ENCODE results near the gene DOCK9. TPM values are rescaled to one million over a fixed set of nuclear protein-coding genes. Genes with fewer than 3 reads are reported as not detected.

The DOCK9 gene
- total RNA-seq, 1 experiment from 2014 or later: 4.5 TPM

DNA sequence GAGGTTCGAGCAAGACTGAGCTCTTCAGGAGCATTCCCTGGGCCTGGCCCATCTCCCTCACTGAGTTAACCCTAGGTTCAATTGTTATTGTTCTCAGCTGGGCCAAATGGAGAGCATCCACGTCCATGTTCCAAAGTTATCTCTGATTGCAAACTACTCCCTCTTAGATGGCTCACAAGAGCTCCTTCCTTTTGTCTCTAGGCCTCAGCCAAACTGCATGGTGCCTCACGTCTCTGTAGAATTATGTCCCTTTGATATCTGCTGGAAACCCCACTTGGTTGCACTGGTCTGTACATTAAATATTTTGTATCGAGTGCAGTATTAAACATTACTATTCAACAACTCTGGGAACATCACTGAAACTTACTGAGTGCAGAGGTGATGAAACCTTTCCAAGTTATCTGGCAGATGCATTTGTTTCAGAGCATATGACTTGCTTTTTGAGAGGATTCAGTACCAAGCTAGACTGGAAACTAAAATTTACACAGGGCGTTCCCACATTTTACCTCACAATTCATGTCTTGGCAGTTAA is 38.1 kb downstream of the DOCK9 start:
- DNase-seq (ENCODE audit: low spot score): no peak
- intact Hi-C loops (cut with micrococcal nuclease; ENCODE audit: unreplicated experiment): no loop called here
- POLR2A ChIA-PET (ENCODE audit: low non-redundant PET): no interaction called here
- H3K27ac ChIP-seq (ENCODE audit: low read depth, low read length, poor library complexity, severe bottlenecking): no peak overlapping the region
- no peaks in the 10 kb centered on the region for H3K4me1 ChIP-seq (ENCODE audit: insufficient read depth, low read length, poor library complexity, severe bottlenecking)
- CTCF ChIA-PET: no interaction called here
- no peaks in the 10 kb centered on the region for H3K27me3 ChIP-seq (replicated peaks; ENCODE audit: insufficient read depth, low read depth, low read length, poor library complexity)
- no peaks in the 10 kb centered on the region for H3K36me3 ChIP-seq (ENCODE audit: insufficient read depth, low read length, poor library complexity, severe bottlenecking)
- no peak overlapping the region for H3K4me3 ChIP-seq (ENCODE audit: low read depth, low read length, poor library complexity, severe bottlenecking)
- no peaks in the 10 kb centered on the region for H3K9me3 ChIP-seq (ENCODE audit: low read depth, low read length, poor library complexity, severe bottlenecking)
- no TSS peak for BruUV-seq (replicated peaks)
- TF ChIP-seq EZH2 (IDR thresholded peaks at IDR 0.05; ENCODE audit: borderline replicate concordance, low read depth, low read length, poor library complexity, severe bottlenecking) (no peak), CTCF (conservative IDR thresholded peaks at IDR 0.05; ENCODE audit: low read depth, low read length) (no peak)

GRCh38 chr13:98938801-98939200 is 39.1 kb downstream of the DOCK9 start:
- H3K36me3 ChIP-seq (ENCODE audit: insufficient read depth, low read length, poor library complexity, severe bottlenecking): no peaks in the 10 kb centered on the region
- no peak overlapping the region for H3K27ac ChIP-seq (ENCODE audit: low read depth, low read length, poor library complexity, severe bottlenecking)
- no peaks in the 10 kb centered on the region for H3K9me3 ChIP-seq (ENCODE audit: low read depth, low read length, poor library complexity, severe bottlenecking)
- no peak for TF ChIP-seq CTCF (conservative IDR thresholded peaks at IDR 0.05; ENCODE audit: low read depth, low read length)
- TF ChIP-seq EZH2 (IDR thresholded peaks at IDR 0.05; ENCODE audit: borderline replicate concordance, low read depth, low read length, poor library complexity, severe bottlenecking): no peak
- DNase-seq (ENCODE audit: low spot score): no peak
- POLR2A ChIA-PET (ENCODE audit: low non-redundant PET): no interaction called here
- H3K4me1 ChIP-seq (ENCODE audit: insufficient read depth, low read length, poor library complexity, severe bottlenecking): no peaks in the 10 kb centered on the region
- no peaks in the 10 kb centered on the region for H3K27me3 ChIP-seq (replicated peaks; ENCODE audit: insufficient read depth, low read depth, low read length, poor library complexity)
- H3K4me3 ChIP-seq (ENCODE audit: low read depth, low read length, poor library complexity, severe bottlenecking): no peak overlapping the region
- no TSS peak for BruUV-seq (replicated peaks)
- intact Hi-C loops (cut with micrococcal nuclease; ENCODE audit: unreplicated experiment): no loop called here
- CTCF ChIA-PET: no interaction called here

DNA sequence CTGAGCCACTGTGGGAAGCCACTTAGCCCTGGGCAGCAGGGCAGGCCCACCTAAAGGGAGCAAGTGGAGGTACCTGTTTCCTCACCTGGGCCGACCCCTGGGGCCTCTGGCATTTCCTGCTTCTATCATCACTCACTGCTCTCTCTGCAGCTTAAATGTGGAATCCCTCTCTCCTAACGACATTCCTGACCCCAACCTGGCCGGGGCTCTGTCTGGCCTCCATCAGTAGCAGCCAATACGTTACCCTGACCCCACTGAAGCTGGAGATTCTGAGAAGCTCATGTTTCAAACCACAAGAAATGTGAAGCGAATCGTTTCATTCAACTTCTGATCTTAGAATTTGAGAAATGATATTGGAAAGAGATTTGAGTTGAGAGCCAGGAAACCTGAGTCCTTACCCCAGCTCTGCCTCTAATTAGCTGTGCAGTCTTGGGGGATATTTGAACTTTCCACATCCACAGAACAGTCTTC is 39.9 kb downstream of the DOCK9 start:
- no peaks in the 10 kb centered on the region for H3K27me3 ChIP-seq (replicated peaks; ENCODE audit: insufficient read depth, low read depth, low read length, poor library complexity)
- ChIA-PET POLR2A (ENCODE audit: low non-redundant PET) (no interaction called here), CTCF (no interaction called here)
- TF ChIP-seq EZH2 (IDR thresholded peaks at IDR 0.05; ENCODE audit: borderline replicate concordance, low read depth, low read length, poor library complexity, severe bottlenecking) (no peak), CTCF (conservative IDR thresholded peaks at IDR 0.05; ENCODE audit: low read depth, low read length) (no peak)
- no TSS peak for BruUV-seq (replicated peaks)
- no peaks in the 10 kb centered on the region for H3K36me3 ChIP-seq (ENCODE audit: insufficient read depth, low read length, poor library complexity, severe bottlenecking)
- H3K4me1 ChIP-seq (ENCODE audit: insufficient read depth, low read length, poor library complexity, severe bottlenecking): no peaks in the 10 kb centered on the region
- no peaks in the 10 kb centered on the region for H3K9me3 ChIP-seq (ENCODE audit: low read depth, low read length, poor library complexity, severe bottlenecking)
- H3K4me3 ChIP-seq (ENCODE audit: low read depth, low read length, poor library complexity, severe bottlenecking): no peak overlapping the region
- intact Hi-C loops (cut with micrococcal nuclease; ENCODE audit: unreplicated experiment): no loop called here
- no peak overlapping the region for H3K27ac ChIP-seq (ENCODE audit: low read depth, low read length, poor library complexity, severe bottlenecking)
- no peak for DNase-seq (ENCODE audit: low spot score)

Data from A673 (cell line).